DMS114 treated with DMSO at 0.1 percent for 48 hours (cell line): ENCODE data around the gene TTLL7.

Source experiments
- DNase-seq: peaks from one replicate; lab custom pipeline; 2025; ENCODE audit not compliant: unreplicated experiment; lab: John Stamatoyannopoulos, UW

Gene TTLL7

DNA sequence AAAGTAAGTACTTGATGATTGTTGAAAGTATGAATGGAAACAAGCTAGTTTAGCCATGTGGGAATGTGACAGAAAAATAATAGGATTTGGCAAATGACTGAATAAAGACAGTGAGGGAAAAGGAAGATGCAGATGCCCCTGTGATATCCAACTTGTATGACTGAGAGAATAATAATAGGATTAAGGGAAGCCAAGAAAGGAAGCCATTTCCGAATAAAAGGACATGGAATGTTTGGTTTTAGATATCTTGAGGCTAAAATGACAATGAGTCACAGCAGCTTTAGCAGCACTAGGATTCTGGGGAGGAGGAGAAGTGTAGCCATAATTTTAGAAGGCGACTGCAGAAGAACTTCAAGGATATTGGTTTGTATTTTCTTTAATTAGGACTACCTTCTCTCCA is 109.2 kb downstream of the TTLL7 start:
- no peak for DNase-seq

- DNase-seq = no peak
These were observed 111.4 kb downstream of the TTLL7 start for GRCh38 chr1:83887483-83887882.

GRCh38 chr1:83883979-83884378 is 115.0 kb downstream of the TTLL7 start:
- no peak for DNase-seq

GRCh38 chr1:83882906-83883305 is 116.0 kb downstream of the TTLL7 start:
- DNase-seq = no peak

DNA sequence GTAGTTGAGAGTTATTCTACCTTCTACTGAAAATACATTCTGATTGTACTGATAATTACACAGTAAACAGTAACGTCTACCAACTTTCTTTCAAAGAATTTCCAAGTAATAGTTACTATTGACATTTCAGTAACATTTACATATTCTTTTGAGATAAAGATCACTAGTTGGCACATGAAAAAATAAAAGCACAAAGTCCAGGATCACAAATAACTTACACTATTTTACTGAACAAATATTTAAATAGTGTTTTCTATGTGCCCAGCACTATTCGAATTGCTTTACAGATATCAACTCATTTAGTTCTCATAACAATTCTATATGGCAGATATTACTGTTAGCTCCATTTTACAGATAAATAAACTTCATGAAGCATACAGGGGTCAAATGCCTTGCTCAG is 126.4 kb downstream of the TTLL7 start:
- DNase-seq = no peak

- no peak for DNase-seq
These were observed 133.9 kb downstream of the TTLL7 start for GRCh38 chr1:83864991-83865390.

- peak; percentile 72 for DNase-seq
These were observed 138.3 kb downstream of the TTLL7 start for GRCh38 chr1:83860490-83861221.

GRCh38 chr1:83857716-83858115 is 141.2 kb downstream of the TTLL7 start:
- DNase-seq = no peak

GRCh38 chr1:83857103-83857502 is 141.8 kb downstream of the TTLL7 start:
- peak; percentile 72 for DNase-seq

- no peak for DNase-seq
These were observed 142.6 kb downstream of the TTLL7 start for GRCh38 chr1:83856381-83856780.

- no peak for DNase-seq
These were observed 144.5 kb downstream of the TTLL7 start for GRCh38 chr1:83854456-83854855.

DNA sequence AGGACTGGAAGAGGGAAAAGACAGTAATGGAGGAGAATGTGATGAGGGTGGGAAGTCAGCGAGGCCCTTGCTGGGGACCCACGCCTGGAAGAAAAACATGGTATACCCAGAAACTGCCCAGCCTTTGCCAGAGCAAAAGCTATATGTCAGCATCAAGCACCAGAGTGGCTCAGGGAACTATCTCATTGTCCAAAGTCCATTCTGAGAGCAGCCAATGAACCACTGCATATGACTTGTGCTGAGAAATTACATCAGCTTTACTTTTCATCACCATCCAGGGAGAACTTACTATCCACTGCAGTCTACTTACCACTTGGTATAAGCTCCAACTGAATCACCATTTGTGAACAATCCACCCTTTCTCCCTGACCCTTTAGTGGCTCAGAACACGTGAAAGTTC is 148.1 kb downstream of the TTLL7 start:
- DNase-seq = no peak

DNA sequence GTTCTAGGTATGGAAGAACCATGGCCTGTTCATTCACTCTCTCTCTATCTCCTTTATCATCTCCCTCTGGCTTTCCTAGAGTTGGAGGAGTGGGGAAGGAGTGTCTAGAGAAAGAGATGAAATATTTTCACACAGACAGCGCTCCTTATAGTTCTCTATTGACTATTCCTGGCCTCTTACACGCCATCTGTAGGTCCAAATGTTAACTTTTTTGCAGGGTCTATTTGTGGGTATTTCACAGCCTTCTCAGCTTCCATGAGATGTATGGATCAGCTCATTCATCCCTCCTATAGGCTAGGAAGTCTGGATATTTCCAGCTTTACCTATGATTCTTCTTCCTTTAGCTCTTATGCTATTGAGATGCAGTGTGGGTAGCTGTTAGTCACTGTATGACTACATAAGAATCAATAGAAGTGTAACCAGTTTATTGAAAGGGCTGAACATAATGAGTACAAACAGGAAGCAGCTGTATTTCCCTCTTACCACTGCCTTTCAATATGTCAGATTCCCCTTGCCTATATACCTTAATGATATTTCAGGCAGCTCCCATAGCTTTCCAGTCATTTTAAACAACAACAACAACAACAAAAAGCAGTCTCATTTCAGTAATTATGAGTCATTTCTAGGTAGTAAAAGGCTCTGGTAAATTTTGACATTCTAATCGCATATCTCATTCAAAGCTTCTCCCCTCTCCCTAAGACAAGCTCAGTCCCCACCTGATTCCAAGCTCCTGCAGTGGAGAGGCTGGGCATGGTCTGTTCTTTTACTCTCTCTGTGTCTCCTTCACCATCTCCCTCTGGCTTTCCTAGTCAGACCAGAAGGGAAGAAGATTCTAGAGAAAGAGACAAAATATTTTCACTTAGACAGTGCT is 149.5 kb downstream of the TTLL7 start:
- no peak for DNase-seq

DNA sequence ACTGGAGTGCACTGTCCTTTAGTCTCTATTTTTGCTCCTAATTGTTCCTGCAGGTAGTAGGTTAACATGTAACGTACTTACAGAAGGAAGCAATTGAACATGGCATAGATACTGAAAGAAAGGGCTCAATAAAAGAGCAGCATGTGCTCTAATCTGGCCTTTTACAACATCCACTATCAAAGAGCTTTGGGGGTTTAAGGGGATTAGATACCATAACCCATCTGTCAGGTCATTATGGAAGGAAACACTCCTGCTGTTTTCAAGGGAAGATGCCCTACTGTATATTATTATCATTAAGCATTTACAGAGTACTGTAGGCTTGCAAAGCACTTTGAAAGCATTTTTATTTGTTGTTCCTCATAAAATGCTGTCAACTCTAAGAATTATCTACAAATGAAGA is 152.8 kb downstream of the TTLL7 start:
- no peak for DNase-seq

DNA sequence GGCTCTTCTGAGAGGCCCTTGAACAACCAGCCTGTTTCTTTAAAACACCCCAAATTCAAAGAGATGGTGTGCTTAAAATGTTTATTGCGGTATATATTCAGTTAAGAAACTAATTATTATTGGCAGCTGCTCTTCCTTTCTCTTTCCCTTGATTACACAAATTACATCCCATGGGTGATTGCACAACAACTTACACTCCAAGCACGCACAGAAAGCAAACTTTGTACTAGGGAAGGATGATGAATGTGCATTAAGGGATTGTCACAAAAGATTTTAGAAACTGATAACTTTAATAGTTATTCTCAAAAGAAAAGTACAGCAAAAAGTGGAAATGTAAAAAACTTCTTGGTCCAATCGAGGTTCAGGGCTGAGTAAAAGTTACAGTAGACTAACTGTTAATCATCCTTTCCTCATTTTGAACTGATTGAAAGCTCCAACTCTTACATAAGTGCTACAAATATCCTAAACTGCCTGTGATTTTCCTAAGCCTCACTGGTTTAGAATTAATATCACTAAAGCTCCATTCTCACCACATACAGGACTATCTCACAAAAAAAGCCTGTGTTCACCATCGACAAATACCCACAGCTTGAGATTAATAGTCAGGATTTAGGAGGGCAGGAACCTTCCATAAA is 153.4 kb downstream of the TTLL7 start:
- DNase-seq = no peak

- no peak for DNase-seq
These were observed 154.4 kb downstream of the TTLL7 start for GRCh38 chr1:83844546-83844945.

- no peak for DNase-seq
These were observed 159.3 kb downstream of the TTLL7 start for GRCh38 chr1:83839566-83840173.

DNA sequence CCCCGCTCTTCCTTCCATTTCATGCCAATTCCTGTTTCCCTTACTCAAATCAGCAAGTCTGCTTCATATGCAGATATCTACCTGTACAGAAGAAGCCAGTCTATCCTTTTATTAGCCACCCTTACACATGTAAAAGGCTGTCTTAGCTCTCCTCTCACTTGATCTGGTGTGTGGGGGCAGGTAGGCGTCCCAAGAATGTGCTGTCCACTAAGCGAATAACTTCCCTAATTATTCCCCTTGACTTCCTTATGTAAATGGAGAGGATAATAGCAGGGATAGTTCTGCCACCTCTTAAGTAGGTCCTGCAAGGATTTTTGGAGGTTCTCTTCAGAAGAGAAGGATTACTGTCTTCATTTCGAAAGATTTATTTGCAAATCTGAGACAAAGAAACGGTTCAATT is 160.4 kb downstream of the TTLL7 start:
- DNase-seq = no peak

DNA sequence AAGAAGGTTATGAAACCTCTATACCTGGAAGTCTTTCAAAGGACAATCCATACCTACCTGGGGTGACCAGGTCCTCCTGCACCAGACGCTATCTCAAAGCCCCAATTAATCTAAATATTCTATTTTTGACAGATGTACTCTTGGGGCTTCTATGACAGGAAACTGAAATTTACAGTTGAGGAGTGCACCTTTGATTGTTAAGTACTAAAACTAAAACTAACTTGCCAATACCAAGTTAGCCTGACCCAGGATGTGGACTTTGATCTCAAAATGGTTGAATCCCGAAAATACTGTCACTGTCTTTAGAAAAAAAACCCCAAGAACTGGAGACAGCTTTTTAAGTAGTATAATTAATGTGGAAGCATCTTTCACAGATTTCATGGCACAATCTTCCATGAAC is 162.4 kb downstream of the TTLL7 start:
- DNase-seq = no peak

GRCh38 chr1:83834621-83835264 is 164.2 kb downstream of the TTLL7 start:
- DNase-seq = no peak

GRCh38 chr1:83832194-83832593 is 166.7 kb downstream of the TTLL7 start:
- no peak for DNase-seq
